Stimulated activated CD8-positive, alpha-beta memory T cell treated with anti-CD3 and anti-CD28 coated beads, Interleukin-12 subunit alpha, Interleukin-12 subunit beta, amount 100 ng/mL, for 1 hour (primary cell): Measurements from ENCODE around the gene ANGPTL2.
"Not testable (repeated sequence)": the region's sequence is repeated elsewhere in the genome, so short reads cannot be mapped to it uniquely, and the experiment has no call there.

Experiments used
- DNase-seq: peaks from one replicate; pipeline ENCODE4 v3.0.0-alpha.2; 2020; ENCODE audit warnings: low read depth

The ANGPTL2 gene

DNA sequence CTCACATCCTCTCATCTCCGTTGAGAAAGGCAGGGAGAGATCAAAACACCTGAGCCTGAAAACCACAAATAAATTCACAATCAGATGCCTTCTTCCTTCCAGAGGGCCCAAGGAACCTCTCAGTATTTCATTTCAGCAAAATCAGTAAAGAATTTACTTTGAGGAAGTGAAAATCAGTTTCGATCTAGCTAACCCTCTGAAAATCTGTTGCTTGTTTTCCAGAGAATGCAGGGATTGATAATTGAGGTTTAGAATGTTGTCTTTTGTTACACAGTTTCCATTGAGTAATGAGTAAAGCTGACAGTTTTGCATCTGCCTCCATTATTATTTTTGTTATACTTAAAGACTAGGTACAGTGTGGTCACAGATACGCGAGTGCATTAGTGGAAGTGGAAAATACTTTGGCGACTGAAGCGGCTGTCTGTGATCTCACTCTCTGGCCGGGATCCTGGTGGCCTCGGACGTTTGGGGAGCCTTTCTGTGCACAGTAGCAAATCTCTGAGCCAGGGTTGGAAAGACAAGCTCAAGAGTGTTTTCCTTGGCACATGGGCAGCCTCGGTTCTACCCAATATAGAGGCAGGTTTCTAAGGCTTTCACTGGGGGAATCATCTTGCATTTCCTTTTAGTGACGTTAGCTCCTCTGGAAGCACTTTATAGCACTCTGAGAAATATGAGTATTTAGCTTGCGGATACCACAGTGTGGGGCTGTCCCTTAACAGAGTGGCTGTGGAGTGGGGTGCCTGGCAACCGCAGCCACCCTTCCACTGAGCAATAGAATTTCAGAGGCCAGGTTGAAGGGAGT, 32.2 kb upstream of the ANGPTL2 start:
- DNase-seq: no peak

DNA sequence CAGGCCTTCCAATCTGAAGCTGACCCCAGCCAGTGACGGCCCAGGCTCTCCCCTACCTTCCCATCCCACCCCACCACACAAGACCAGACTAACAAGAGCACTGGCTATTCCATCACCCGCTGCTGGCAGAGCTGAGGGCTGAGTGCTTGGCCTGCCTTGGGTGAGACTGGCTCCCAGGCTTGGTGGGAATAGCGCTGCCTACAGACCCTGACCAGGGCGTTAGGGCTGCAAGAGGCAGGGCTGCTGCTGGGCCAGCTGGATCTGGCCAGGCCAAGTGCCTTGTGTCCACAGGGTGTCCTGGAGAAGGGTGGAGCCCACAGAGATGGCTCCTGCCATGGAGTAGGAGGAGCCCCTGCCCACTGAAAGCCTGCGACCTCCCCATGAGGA, 31.6 kb upstream of the ANGPTL2 start:
- DNase-seq: no peak

DNA sequence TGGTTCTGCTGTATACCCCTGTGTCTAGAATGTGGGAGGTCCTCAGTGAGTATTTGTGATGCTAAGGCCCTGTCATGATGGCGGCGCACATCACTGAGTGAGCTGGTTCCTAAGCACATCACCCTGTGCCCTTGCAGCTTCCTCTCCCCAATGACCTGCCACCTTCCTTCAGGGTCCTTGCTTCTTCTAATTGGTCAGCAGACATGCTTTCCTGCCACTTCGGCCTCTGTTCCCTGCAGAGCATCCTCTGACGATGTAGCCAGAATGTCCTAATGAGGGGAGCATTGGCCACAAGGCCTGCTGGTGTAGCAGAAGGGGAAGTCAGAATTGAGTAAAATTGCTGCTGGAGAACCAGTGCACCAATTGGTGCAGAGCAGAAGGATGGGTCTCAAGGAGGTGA, 31.1 kb upstream of the ANGPTL2 start:
- no peak for DNase-seq

DNA sequence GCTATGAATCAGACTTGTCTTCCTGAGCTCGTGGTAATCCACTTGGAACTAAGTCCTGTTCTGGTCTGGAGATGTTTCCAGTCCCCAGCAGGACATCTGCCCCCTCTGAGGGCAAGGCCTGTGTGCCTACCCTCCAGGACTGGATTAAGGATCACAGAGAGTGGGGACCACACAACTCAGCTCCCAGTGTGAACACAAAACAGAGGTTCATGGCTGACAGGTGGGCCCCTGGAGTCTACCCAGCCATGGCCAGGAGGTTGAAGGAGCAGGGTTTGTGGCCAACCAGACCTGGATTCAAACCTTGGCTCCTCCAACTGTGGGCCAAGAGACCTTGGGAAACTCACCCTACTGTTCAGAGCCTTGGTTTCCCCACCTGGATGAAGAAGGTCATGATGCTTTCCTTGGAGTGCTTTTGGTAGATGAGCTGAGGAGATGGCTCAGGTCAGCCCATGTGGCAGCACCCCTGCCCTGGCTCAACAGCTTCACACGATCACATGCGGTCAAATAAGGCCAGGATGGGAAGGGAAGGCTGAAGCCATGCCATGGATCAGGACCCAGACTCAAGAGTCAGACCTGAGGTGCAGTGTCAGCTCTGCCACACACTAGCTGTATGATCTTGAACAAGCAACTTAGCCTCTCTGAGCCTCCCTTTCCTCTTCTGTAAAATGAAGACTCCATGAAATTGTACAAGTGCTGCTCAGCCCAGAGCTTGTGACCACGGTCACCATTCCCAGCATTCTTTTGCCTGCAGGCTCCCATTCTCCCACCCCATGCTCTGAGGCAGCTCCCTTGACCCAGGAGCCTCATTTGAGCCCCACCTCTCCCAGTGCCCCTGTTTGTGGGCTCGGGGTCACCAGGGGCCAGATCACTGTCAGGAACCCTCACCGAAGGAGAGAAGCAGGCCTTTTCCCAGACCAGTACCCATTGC, 27.3 kb upstream of the ANGPTL2 start:
- no peak for DNase-seq

DNA sequence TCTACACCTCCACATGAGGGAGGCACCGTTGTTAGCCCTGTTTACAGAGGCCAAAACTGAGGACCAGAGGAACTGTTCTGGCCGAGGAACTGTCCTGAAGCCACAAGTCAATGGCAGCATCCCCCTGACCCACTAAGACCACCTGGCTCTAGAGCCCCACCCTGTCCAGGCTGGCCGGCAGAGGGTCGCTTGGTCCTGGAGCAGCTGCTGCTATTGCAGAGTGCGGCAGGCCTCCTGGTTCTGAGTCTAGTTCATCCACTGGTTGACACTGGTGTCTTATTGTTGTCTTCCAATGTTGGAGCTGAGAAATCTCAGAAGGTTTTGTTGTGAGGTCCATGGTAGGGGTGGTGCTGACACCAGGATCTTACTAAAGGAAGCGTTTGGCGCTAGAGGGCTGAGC, 26.6 kb upstream of the ANGPTL2 start:
- DNase-seq: no peak

DNA sequence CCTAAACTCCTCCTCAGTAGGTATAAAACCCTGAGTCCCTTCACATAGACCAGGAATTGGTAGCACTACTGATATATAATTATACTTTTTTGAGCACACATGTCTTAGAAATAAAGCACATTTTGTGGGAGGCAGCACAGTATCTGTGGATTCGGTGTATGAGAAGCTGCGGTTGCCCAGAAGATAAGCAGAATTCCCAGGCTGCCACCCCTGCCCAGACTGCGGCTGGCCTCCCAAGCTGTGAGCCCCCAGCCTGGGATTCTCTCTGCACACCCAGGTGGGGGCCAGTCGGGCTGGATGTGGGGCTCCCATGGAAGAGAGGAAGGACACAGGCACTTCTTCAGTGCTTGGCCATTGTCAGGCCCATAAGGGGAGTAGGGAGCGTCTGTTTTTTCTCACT, 25.6 kb upstream of the ANGPTL2 start:
- no peak for DNase-seq

DNA sequence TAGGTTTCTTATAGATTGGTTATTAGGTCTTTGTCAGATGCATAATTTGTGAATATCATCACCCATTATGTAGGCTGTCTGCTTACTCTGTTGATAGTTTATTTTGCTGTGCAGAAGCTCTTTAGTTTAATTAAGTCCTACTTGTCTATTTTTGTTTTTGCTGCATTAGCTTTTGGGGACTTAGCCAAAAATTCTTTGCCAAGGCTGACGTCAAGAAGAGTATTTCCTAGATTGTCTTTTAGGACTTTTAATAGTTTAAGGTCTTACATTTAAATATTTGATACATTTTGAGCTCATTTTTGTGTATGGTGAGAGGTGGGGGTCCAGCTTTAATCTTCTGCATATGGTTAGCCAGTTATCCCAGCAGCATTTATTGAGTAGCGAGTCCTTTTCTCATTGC, 24.8 kb upstream of the ANGPTL2 start:
- no peak for DNase-seq

DNA sequence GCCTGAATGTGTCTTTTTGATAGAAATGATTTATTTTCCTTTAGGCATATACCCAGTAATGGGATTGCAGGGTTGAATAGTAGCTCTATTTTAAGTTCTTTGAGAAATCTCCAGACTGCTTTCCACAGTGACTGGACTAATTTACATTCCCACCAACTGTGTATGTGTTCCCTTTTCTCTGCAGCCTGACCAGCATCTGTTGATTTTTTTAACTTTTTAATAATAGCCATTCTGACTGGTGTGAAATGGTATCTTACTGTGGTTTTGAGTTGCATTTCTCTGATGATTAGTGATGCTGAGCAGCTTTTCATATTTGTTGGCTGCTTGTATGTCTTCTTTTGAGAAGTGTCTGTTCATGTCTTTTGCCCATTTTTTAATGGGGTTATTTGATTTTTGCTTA, 24.4 kb upstream of the ANGPTL2 start:
- DNase-seq: not testable (repeated sequence)

DNA sequence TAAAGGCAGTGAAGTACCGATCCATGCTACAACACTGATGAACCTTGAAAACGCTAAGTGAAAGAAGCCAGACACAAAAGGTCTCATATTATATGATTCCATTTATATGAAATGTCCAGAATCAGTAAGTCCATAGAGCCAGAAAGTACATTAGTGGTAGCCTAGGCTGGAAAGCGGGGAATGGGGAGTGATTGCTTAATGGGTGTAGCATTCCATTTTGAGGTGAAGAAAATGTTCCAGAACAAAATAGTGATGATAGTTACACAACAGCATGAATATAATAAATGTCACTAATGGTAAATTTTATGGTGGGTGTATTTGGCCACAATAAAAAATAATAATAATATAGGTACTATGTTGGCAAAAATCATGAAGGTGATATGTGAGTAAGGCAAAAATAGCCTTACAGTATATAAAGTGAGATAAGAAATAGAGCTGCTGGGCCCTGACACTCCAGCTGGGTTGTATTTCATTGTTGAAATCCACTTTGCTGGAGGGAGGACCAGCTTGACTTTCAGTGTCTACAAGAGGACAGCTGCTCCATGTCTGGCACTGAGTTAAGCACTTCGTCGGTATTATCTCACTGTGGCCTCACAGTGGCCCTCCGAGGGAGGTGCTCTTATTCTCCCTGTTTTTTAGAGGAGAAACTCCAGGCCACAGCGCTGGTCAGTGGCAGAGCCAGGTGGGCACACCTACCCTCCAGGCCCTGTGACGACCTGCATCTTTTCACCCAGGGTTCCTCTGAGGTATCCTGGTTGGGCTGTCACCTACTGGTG, 22.4 kb upstream of the ANGPTL2 start:
- no peak for DNase-seq

DNA sequence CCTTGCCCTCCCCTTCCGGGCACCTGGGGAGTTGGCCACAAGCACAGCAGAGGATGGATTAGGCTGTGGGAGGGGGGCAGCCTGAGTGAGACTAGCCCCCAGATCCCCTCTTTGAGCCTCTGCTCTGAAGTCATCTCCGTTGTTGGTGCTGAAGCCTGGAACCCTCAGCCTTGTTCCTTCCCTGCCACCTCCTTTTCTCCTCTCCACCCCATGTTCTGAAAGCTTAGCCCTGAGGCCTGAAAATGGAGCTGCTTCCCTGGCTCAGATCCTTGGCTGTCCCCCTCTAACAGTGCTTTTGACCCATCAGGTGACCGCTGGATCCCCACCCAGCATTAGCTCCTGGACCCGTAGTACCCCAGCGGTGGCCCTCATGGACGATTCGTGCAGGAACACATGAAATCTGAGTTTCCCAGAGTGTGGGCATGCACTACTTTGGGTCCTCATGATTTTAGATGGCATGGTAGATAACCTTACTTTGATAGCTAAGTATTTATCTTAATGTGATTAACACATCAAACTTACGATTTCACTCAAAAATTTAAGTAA, 21.6 kb upstream of the ANGPTL2 start:
- no peak for DNase-seq

DNA sequence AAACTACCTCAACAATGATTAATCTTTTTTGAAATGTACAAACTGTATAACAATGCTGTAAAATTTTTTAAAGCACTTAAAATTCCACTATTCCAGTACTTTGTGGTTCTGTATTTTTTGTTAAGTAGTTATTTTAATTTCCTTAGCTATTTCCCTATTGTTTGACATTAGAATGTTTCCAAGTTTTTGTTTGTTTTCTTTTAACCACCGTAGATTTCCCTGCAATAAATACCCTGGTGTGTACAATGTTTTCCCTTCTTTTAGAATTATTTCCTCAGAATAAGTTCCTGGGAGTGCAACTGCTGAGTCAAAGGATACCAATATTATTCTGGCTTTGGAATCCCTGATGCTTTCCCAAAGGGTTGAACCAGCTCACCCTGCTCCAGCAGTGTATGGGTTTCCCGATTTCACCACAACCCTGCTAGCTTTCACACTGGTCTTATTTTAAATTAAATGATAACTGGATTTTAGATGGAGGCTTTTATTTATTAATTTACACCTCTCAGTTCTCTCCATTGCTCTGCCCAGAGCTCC, 20.6 kb upstream of the ANGPTL2 start:
- no peak for DNase-seq

DNA sequence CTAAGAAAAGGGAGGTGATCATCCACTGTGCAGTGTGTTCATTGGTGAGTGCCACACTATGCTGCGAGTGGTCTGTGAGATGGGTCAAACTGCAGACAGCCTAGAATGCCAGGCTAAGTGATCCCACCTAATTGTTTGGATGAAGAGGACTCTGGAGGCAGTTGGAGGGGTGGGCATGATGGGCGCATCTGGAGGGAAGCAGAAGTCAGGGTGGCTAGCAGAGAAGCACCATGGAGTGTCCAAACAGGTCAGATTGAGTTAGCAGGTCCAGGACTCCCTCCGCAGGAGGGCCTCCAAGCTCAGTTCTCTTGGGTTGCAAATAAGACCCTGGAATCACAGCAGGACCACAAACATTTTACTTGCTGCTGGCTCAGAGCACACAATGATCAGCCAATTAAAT, 19.9 kb upstream of the ANGPTL2 start:
- no peak for DNase-seq

DNA sequence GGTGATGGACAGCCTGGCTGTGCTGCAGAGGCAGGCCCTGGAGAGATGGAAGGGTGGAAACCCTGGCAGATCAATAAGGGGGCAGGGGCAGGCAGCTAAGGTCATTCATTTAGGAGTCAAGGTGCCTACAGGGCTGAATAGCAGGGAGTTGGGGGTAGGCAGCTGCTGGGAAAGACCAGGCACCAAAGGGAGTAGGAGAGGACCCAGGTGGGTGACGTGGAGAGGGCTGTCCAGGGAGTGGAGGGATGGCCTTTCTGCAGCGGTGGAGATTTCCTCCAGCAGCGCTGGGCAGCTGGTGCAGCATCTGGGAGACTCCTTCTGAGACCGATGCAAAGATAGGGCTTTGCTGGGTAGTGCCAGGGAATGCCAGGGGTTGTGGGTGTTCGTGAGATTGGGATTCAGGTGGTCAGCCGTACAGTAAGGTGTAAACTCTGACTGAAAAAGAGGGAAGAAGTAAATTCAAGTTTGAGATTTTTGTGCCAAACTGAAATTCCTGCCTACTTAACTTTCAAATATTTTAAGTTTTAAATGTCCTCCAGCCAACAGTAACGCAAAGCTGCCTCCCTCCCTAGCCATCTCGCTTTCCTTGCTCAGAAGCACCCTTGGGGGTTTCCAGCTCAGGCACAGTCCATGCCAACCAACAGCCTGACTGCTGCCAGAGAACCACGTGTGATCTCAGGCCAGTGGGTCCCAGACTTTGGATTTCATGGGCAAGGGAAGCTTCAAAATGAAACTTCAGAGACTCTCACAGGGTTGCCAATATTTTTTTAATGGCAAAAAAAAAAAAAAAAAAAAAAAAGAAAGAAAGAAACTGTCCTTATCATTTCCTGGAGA, 18.6 kb upstream of the ANGPTL2 start:
- DNase-seq: no peak

DNA sequence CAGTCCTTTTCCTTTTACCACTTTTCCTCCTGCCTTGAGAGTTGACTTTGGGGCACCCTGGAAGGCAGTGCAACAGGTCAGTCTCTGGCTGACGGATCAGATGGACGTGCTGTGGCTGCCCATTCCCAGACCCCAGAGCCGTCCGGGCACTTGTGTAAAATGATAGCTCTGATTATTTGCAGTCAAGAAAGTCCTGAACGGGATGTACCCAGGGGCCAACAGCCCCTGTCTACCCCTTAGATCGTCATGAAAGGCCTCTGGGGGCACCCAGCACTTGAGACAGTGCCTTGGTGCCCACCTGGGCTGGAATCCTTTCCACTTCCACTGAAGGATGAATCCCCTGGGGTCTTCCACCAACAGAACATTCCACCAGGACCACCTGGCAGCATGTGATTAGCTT, 17.7 kb upstream of the ANGPTL2 start:
- no peak for DNase-seq

DNA sequence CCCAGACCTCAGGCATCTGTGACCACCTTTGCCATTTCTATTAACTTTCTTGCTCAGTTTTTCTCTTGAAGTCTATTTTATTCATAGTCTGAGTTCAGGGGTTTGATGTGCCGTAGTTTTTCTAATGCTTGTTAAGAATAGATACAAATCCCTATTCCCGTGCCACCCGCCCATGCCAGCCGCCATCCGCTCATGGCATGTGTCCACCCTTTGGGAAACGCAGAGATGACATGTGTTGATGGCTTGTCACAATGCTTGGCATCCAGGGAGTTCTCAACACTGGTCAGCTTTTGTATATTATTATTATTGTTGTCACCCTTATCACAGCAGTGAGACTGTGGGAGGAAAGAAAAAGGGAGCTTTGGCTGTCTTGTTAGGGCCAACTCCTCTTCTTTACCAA, 17.3 kb upstream of the ANGPTL2 start:
- no peak for DNase-seq

DNA sequence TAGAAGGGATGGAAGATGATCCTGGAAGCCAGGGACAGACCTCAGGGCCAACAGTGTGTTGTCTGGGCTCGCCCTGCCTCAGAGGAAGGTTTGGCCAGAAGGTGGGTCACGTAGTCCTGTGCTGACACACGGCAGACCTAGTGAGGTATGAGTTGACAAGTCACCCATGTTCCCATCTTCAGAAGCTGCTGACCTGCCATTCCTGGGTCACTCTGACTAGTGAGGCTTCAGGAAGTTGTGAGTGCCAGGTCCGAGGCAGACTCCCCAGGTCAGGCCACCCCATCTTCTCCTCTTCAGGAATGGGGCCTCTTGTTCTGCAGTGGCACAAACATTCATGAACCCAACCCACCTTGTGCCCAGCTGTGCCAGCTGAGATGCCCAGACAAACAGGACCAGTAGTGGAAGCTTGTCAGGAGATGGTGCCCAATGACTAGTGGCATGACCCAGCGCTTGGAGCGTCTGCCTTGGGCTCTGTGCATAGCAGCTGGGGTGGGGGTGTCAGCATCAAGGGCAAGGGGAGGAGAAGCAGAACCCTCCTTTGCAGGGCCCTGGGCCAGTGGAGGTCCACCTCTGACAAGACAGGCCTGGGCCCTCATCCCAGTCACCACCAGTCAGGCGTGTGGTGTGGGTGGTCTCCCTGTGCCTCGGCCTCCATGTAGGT, 16.8 kb upstream of the ANGPTL2 start:
- DNase-seq: no peak

DNA sequence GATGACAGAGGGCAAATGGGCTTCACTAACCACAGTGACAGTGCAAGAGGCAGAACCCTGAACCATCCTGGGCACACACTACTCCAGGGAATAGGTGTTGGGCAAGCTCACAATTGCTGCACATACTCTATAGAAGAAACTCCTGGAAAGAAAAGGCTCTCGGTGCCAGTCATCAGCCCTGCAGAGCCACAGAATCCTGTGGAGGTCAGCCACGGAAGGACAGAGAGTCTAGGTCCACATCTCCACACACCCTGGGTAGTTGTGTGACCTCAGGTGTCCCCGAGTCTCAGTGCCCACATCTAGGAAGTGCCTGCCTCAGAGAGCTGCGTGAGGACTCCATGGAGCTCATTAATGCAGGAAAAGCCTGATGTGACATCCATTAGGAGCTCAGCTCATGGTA, 16.0 kb upstream of the ANGPTL2 start:
- no peak for DNase-seq

DNA sequence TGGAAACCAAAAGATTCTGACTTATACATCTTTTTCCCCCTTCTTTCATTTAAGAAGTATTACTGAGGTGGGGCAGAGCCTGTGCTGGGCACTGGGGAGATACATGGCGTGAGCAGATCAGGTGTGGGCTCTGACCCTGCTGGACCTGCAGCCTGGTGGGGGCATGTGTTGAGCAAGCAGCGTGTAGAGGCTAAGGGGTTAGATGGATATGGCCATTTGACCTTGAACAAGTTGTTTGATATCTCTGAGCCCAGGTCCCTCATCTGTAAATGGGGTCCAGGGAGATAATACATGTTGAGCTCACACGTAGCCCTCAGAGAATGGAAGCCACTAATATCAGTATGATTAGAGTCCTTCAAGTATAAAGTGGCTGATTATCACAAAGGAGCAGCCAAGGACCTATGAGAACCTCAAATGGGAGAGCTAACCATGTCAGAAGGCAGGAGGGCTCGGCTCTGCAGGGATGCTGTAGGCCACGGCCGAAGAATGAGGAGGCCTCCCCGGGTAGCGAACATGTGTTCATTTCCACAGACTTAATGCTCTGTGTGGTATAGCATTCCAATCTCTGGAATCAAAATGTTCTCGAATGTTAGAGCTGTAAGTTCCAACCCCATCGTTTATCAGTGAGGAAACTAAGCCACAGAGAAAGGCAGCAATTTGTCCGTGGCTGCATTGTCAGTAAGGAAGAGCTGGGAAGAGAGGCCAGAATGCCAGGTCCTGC, 15.4 kb upstream of the ANGPTL2 start:
- DNase-seq: no peak

DNA sequence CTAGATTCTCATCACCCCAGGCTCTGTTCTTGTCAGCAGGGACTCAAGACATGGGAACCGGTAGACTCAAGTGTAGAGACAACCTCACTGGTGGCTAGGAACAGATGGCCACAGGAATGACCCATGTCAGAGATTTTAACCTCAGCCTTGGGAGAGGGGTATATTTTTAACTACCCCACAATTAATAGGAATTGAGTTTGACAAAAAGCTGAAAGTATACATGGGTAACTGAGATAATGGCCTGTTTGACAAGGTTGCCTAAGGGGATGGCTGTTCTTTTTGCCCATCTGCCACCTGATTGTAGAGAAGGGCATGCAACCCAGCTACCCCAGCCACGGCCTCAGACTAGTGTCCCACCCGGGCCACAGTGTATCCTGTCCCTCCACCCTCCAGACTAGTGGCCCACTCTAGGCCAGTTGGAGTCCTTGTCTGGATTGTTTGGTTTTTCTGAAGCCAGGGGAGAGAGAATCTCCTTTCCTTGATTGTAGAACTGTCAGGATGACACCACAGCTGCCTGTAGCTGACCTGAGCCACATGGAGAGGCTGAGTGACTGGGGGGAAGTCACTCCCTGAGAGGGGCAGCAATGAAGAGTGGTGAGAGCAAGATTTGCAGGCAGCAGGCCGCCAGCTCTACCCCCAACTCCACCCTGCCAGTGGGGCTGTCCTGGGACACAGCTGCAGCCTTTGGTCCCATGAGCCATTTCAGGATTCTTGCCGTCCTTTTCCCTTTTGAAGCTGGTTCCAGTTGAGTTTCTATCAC, 14.6 kb upstream of the ANGPTL2 start:
- no peak for DNase-seq
